Heart right ventricle (tissue), 16 donors: ENCODE data around the gene AUTS2. TPM values are rescaled to one million over a fixed set of nuclear protein-coding genes. Genes with fewer than 3 reads are reported as not detected.

Source experiments
- ATAC-seq, 8 donors: fragments of 200-7000 bp; cut with Tn5 transposase; one replicate each; pipeline ENCODE4 v1.9.1; 2020; ENCODE audit warnings: mild to moderate bottlenecking in 8 of 8, moderate library complexity in 8 of 8, moderate number of reproducible peaks in 1 of 8
- DNase-seq, 2 donors: peaks; one replicate each; pipeline ENCODE4 v3.0.0-alpha.2; 2020
- H3K27ac ChIP-seq, 10 donors: fragments of 200-600 bp; sonication (generic) in 2 of 10; one replicate each; pipeline versions ENCODE4 v1.5.0 to v1.8.0; 2020 to 2022; ENCODE audit warnings: mild to moderate bottlenecking in 3 of 10
- H3K27me3 ChIP-seq, 7 donors: fragments of 200-600 bp; one replicate each; pipeline ENCODE4 v1.8.0; 2021 to 2022; ENCODE audit warnings: mild to moderate bottlenecking in 2 of 7
- H3K36me3 ChIP-seq, 9 donors: fragments of 200-600 bp; sonication (generic) in 1 of 9; one replicate each; pipeline versions ENCODE4 v1.5.0 to v1.8.0; 2020 to 2022; ENCODE audit warnings: mild to moderate bottlenecking in 2 of 9
- H3K4me1 ChIP-seq, 9 donors: fragments of 200-600 bp; sonication (generic) in 1 of 9; one replicate each; pipeline versions ENCODE4 v1.5.0 to v1.8.0; 2020 to 2022; ENCODE audit warnings: mild to moderate bottlenecking in 4 of 9
- H3K4me3 ChIP-seq, 10 donors: fragments of 200-600 bp; sonication (generic) in 2 of 10; one replicate each; pipeline versions ENCODE4 v1.5.0 to v1.8.0; 2020 to 2022; ENCODE audit warnings: mild to moderate bottlenecking in 7 of 10, moderate library complexity in 2 of 10
- H3K9me3 ChIP-seq, 11 donors: fragments of 200-600 bp in 10 of 11; sonication (generic) in 2 of 11; one replicate each; pipeline versions ENCODE4 v1.5.0 to v1.8.0; 2013 to 2022; ENCODE audit warnings: mild to moderate bottlenecking in 2 of 11, control low read depth in 1 of 11, moderate library complexity in 1 of 11
- WGBS, 2 donors: extraction: QIAGEN DNeasy Blood & Tissue Kit; methylation state at CpG; one replicate each; pipeline ENCODE4 v1.1.7; 2013; ENCODE audit warnings: inconsistent platforms in 1 of 2; 5-methylcytosine and 5-hydroxymethylcytosine counted together
- intact Hi-C, 10 donors: fragments of 100-400 bp; cut with DNase I; formaldehyde crosslinking; loops; one replicate each; pipeline versions ENCODE4 v1.11.1 to v1.14.2; 2022
- polyA plus RNA-seq, 2 donors: library from polyadenylated mRNA; stranded (reverse); fragments of 200-250 nt; gene quantifications; one replicate each; pipeline ENCODE4 v1.2.3, GENCODE V29; 2013
- total RNA-seq, 10 donors: library from RNA; stranded (reverse); fragmentation: NEBNext Ultra II Directional in 3 of 10; extraction: Animal tissue kit (Norgen Biotek cat#: 25700) in 3 of 10; gene quantifications; one replicate each; pipeline versions ENCODE4 v1.2.1 to v1.2.4, GENCODE V29; 2021 to 2023
- TF ChIP-seq, protein P1 (sequence below), 9 donors: fragments of 200-600 bp; sonication (generic) in 2 of 9; IDR thresholded peaks; one replicate each; pipeline versions ENCODE4 v1.5.0 to v1.8.0; 2021 to 2022; ENCODE audit warnings: antibody characterized with exemption in 9 of 9, mild to moderate bottlenecking in 5 of 9, moderate library complexity in 1 of 9
- donor health status: Arrhythmogenic right ventricular cardiomyopathy.
- donor health status: ischemic (EF 13 %, LVEDD 7.1; RV severe dilation, severe dysfunction).
- donor health status: healthy with polysubstance abuse.
- donor health status: DM: no; HTN: yes; CAD: no.
- donor health status: DM: no; HTN: no; CAD: no.
- donor health status: ischemic (EF 25% LVEDD 6.9; RV normal size, moderate dysfunction).
- donor health status: ischemic (EF 25% LVEDD 5.7; RV mildly dilated, moderate dysfunction).
- donor health status: healthy.
- donor health status: DM: yes; HTN: yes; CAD: no.
- donor health status: Ischemic cardiomyopathy.
- donor health status: ischemic (EF 35%, LVEDD 5.7; RV mildly dilated, moderate dysfunction).
- donor health status: nonischemic (EF 11% LVEDD 7.7; RV severe dilation, severe dysfunction).
- donor health status: DM: yes; HTN: yes; CAD: no.
- donor health status: PGD.
- donor health status: ischemic (EF 29% LVEDD 5.4; RV normal size, mild dysfunction).
- donor health status: nonischemic (EF 23%, LVEDD 6.1; RV moderate dilation, normal function).

AUTS2 gene
- total and polyA plus RNA-seq, 12 donors = 1.6 to 11.2 (median 7.3) TPM

DNA sequence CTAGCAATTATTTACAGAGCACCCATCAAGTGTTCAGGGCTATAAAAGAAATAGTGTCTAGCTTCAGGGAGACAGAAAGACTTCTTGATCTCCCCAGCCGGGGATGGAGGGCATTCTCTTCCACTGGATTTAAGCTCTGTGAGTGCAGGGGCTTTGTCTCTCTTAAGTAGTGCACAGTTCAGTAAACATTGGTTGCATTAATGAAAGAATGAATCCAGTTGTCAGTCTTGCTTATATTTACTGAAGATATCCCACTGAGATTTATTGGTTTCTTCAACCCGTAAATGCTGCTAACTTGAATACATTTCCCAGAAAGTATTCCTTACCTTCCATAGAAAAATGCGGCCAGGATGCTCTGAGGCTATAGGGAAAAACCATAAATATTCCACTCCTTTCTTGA, 41.9 kb downstream of the AUTS2 start:
- DNase-seq (no peak), ATAC-seq (no peak)
- H3K27me3 ChIP-seq = no peaks in the 10 kb centered on the region
- TF ChIP-seq, protein P1, sequence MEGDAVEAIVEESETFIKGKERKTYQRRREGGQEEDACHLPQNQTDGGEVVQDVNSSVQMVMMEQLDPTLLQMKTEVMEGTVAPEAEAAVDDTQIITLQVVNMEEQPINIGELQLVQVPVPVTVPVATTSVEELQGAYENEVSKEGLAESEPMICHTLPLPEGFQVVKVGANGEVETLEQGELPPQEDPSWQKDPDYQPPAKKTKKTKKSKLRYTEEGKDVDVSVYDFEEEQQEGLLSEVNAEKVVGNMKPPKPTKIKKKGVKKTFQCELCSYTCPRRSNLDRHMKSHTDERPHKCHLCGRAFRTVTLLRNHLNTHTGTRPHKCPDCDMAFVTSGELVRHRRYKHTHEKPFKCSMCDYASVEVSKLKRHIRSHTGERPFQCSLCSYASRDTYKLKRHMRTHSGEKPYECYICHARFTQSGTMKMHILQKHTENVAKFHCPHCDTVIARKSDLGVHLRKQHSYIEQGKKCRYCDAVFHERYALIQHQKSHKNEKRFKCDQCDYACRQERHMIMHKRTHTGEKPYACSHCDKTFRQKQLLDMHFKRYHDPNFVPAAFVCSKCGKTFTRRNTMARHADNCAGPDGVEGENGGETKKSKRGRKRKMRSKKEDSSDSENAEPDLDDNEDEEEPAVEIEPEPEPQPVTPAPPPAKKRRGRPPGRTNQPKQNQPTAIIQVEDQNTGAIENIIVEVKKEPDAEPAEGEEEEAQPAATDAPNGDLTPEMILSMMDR (IDR thresholded peaks at IDR 0.05) = no peak
- intact Hi-C loops = no loop called here
- no peaks in the 10 kb centered on the region for H3K9me3 ChIP-seq
- H3K4me3 ChIP-seq = no peak overlapping the region
- H3K4me1 ChIP-seq = peaks cover 0 to 15% (median 10%) of the 10 kb centered on the region in 9 donors
- no peak overlapping the region for H3K27ac ChIP-seq
- 97 to 98% methylated on average over 3 of the region's 3 CpGs for WGBS, 2 donors
- H3K36me3 ChIP-seq = no peaks in the 10 kb centered on the region

DNA sequence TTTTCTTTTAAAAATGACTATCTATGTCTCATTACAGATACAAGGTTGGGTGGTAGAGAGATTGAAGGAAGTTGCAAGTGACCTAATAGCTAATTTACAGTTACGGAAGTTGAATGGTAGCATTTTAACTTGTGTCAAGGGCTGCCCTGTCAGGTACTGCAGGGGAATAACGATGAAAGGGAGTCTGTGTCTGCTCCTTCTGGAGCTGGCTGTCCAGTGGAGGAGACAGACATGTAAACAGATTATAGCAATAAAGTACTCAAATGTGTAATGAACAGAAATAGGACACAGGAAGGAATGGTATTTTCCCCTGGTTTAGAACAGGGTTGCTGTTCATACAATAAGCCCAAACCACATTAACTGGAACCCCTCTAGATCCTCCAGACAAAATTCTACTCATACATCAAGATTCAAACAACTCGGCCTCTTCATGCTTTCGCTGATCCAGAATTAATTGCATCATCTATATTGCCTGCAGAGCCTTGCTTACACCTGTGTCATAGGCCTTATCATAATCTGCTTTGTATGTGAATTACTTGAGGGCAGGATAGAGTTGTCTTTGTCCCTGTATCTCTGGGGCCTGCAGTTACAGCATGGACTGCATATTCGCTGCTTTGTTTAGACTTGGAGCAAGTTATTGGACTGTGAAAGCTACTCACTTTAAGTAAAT, 42.8 kb downstream of the AUTS2 start:
- TF ChIP-seq, protein P1 (IDR thresholded peaks at IDR 0.05) = no peak
- no peak overlapping the region for H3K4me3 ChIP-seq
- no peaks in the 10 kb centered on the region for H3K9me3 ChIP-seq
- no peaks in the 10 kb centered on the region for H3K27me3 ChIP-seq
- intact Hi-C loops = no loop called here
- DNase-seq (no peak), ATAC-seq (no peak)
- no peaks in the 10 kb centered on the region for H3K36me3 ChIP-seq
- H3K27ac ChIP-seq = no peak overlapping the region
- peaks cover 0 to 16% (median 10%) of the 10 kb centered on the region in 9 donors for H3K4me1 ChIP-seq
- WGBS, 2 donors = 95% methylated on average over 5 of the region's 5 CpGs

DNA sequence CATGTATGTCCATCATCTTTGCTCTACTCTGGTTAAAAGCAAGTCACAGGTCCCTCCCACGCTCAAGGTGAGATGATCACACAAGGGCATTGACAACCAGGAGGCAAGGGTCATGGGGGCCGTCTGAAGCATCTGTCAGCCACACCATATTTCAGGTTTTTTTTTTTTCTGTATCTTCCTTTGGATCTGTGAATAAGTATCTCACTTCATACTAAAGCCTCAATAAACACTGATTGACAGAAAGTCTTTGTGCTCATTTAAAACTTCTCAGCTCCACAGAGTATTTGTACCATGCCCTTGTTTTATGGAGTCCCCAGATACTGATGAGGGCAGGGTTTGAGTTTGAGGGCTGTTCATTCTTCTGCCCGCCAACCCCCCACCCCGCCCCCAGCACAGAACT, 45.0 kb downstream of the AUTS2 start:
- Histone ChIP-seq H3K27me3 (no peaks in the 10 kb centered on the region), H3K4me1 (peaks cover 0 to 22% (median 11%) of the 10 kb centered on the region in 9 donors), H3K4me3 (no peak overlapping the region), H3K36me3 (no peaks in the 10 kb centered on the region), H3K27ac (no peak overlapping the region), H3K9me3 (no peaks in the 10 kb centered on the region)
- DNase-seq = no peak
- TF ChIP-seq, protein P1 (IDR thresholded peaks at IDR 0.05) = no peak
- no peak for ATAC-seq
- intact Hi-C loops = no loop called here
- WGBS, 2 donors = 95 to 97% methylated on average over 4 of the region's 4 CpGs

DNA sequence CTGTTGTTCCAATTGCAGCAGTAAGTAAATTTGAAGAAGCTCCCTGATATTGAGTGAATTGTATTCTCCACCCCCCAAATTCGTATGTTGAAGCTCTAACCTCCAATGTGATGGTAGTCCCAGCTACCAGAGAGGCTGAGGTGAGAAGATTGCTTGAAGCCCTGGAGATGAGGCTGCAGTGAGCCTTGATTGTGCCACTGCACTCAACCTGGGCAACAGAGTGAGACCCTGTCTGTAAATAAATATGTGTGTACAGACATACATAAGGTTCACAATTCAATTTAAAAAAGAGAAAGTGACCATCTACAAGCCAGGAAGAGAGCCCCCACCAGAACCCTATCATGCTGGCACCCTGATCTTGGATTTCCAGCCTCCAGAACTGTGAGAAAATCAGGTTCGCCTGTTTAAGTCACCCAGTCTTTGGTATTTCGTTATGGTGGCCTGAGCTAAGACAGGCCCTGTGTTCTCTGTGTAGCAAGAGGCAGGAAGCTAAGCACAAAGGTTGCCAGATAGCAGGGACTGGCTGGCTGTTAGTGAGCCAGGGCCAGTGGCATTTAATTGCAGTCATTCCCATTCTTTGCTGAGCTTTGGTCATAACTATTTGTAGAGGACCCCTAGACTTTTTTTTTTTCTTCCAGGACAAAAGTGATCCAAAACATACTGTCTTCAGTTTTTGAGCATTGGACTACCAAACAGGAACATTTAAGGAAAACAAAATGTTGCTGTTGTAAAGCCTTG, 45.6 kb downstream of the AUTS2 start:
- TF ChIP-seq, protein P1 (IDR thresholded peaks at IDR 0.05) = no peak
- DNase-seq (peak in 1 of 2 donors; percentile 19), ATAC-seq (peak in 7 of 8 donors; percentile 51 to 84 (median 80))
- Histone ChIP-seq H3K9me3 (no peaks in the 10 kb centered on the region), H3K4me1 (peaks cover 0 to 22% (median 11%) of the 10 kb centered on the region in 9 donors), H3K4me3 (no peak overlapping the region), H3K27me3 (no peaks in the 10 kb centered on the region), H3K36me3 (no peaks in the 10 kb centered on the region), H3K27ac (no peak overlapping the region)
- 65 to 85% methylated on average over 3 of the region's 3 CpGs for WGBS, 2 donors
- intact Hi-C loops = no loop called here
